SU-DHL-6 (cell line): ENCODE results near the gene PANX2.

ENCODE experiments used
- CTCF ChIP-seq: fragments of 200-600 bp; sonication (generic); IDR thresholded peaks from one replicate; pipeline ENCODE4 v1.5.1; 2017; ENCODE audit warnings: antibody characterized with exemption, mild to moderate bottlenecking, low read length, moderate library complexity; ENCODE audit not compliant: insufficient read depth, poor library complexity, severe bottlenecking
- EZH2phosphoT487 ChIP-seq: fragments of 200-600 bp; sonication (generic), shearing (Covaris generic); conservative IDR thresholded peaks from 2 replicates; pipeline ENCODE4 v1.6.1; 2018; ENCODE audit warnings: mild to moderate bottlenecking, antibody characterized with exemption, low read length, moderate library complexity, mixed read lengths

- TF ChIP-seq CTCF (no peak), EZH2phosphoT487 (no peak)
These were observed 20.1 kb upstream of the PANX2 start for GRCh38 chr22:50150161-50151129.
